Brain pericyte (primary cell): Measurements from ENCODE around the gene MICU1.
"Not testable (repeated sequence)": the region's sequence is repeated elsewhere in the genome, so short reads cannot be mapped to it uniquely, and the experiment has no call there.

ENCODE experiments used
- DNase-seq: peaks from one replicate; pipeline ENCODE4 v3.0.0-alpha.2; 2012; ENCODE audit warnings: low read depth, low spot score

MICU1 gene

DNA sequence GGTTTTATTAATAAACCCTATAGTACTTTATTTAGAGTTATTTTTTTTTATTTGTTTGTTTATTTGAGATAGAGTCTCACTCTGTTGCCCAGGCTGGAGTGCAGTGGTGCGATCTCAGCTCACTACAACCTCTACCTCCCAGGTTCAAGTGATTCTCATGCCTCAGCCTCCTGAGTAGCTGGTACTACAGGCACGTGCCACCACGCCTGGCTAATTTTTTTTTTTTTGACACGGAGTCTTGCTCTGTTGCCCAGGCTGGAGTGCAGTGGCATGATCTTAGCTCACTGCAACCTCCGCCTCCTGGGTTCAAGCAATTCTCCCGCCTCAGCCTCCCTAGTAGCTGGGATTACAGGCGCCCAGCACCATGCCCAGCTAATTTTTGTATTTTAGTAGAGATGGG lies 279.8 kb downstream of the MICU1 start:
- not testable (repeated sequence) for DNase-seq

- DNase-seq = no peak
Observed at GRCh38 chr10:72344932-72345331, 280.9 kb downstream of the MICU1 start.

GRCh38 chr10:72342911-72343310 lies 283.0 kb downstream of the MICU1 start:
- DNase-seq = no peak

- DNase-seq = no peak
Observed at GRCh38 chr10:72340510-72341261, 285.2 kb downstream of the MICU1 start.

DNA sequence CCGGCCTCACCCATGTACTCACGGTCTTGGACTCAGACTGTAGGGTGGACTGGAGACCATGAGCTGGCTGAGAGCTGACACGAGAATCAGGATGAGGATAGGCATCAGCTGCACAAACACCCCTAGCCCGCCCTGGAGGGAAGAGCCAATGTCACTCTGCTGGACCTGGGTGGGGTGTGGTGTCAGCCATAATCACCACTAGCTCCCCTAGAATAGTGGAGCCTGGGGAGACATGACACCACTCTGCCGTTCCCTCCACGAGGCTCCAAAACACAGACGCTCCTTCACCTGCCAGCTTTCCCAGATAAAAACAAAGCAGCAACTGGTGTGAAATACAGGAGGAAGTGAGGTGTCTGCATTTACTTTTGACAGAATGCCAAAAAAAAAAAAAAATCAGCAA lies 287.7 kb downstream of the MICU1 start:
- DNase-seq = no peak

GRCh38 chr10:72337722-72338121 lies 288.2 kb downstream of the MICU1 start:
- no peak for DNase-seq

DNA sequence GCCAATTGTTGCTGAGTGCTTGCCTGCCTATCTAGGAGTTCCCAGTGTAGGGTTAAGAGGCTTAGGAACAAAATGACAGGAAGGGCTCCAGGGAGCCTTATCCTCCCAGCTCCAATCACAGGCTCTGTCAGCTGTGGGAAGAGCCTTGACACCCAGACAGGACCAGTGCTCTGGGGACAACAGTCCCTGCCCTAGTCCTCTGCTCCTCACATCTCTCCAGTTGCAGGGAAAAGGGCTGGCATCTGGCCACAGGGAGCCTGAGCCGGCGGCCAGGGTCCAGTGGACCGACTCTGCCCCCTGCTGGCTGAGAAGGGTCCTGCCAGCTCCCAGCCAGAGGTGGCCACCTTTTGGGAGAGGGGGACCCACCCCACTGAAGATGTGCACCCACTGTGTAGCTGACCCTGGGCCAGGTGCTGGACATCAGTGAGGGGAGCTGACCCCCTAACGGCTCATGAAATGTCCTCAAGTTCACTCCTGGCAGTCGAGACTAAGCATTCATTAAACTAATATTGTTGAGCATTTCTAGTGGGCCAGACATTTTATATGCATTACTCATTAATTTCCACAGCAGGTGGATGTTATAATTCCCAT lies 288.7 kb downstream of the MICU1 start:
- no peak for DNase-seq

DNA sequence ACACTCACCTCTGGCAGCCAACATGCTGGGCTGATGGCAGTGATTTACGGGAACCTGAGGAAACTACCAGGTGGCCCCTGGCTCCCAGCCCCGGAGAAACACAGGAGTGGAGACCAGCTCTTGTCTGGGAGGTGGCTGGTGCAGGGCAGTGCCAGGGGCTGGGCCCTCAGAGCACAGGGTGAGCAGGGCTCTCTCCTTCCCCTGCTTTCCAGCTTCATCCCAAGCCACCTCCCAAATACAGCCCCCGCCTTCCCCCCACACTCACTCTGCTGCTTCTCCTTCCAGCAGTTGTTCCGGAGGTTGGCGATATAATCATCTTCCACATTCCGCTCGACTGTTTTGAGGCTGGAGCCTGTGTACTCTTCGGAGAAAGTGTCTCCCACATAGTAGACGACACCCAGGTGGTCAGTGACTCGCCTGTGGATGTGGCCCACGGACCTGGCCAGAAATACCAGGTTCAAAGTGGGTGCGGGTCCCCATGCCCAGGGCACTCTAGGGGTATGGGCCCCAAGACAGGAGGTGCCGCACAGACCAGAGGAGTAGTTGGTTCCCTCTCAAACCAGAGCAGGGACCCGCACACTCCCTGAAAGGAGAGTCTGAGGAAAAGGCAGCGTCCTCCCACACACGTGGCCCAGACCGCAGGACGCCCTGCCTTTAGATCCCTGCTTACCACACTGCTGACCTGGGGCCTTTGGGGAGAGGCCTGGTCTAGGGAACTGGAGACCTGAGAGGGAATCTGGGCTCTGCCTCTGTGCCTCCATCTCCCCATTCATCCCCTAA lies 289.4 kb downstream of the MICU1 start:
- DNase-seq = no peak

- DNase-seq = peak; percentile 84
Observed at GRCh38 chr10:72335394-72336258, 290.3 kb downstream of the MICU1 start.

- peak; percentile 100 for DNase-seq
Observed at GRCh38 chr10:72334825-72335393, 291.0 kb downstream of the MICU1 start.

DNA sequence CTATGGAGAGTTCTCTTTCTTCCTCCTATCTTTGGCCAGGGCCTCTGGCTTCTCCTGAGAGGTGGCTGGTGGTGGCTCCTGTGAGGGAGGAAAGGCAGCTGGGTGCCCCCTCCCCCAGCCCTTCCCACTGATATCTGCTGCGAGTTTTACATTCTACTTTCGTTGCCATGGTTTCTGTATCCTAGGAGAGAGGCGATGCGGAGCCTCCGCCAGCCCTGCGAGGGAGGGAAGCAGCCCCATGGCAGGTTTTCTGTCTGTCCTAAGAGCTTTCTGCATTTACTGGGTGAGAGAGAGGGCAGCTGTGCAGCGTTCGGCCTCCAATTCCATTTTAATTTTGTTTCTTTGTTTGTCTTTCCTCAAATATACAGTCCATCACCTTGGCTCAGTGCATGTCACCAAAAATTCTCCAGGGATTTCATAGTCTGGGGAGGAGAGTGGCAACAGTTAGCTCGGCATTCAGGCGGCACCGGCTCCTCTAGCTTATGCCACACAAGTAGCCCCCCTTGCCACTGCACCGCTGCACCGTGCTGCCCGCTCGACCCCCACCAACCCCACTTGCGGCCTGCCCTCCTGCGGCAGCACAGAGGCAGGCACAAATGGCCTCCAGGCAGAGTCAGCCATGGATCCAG lies 291.6 kb downstream of the MICU1 start:
- DNase-seq = no peak

- DNase-seq = no peak
Observed at GRCh38 chr10:72333112-72334015, 292.5 kb downstream of the MICU1 start.

DNA sequence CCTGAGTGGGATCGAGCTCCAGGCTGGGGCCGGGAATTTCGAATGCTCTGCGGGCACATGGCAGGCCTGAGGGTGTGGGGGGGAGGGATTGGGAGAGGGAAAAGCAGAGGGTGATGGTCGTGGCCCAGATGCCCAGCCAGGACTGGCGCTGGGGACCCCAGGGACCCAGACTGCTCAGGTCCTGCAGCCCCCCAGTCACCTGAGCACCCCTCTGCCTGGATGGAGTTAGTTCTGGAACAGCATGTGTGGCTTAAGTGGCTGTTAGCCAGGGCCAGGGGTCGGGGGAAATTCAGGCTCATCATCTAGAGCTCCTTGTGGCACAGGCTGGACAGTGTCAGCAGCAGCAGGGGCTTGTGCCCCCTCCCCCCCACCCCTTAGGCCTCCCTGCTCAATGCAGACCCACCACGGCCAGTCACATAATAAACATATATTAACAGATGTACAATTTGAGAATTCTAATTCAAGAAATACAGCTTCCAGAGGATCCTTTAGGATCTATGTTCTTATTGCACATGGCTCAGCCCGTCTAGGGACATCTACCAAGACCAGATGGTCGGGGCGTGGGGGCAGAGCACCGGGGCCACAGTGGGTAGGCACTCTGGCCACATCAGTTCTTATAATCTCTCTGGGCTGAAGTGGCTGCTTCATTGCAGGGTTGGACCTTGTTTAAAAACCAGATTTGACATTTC lies 293.3 kb downstream of the MICU1 start:
- no peak for DNase-seq

DNA sequence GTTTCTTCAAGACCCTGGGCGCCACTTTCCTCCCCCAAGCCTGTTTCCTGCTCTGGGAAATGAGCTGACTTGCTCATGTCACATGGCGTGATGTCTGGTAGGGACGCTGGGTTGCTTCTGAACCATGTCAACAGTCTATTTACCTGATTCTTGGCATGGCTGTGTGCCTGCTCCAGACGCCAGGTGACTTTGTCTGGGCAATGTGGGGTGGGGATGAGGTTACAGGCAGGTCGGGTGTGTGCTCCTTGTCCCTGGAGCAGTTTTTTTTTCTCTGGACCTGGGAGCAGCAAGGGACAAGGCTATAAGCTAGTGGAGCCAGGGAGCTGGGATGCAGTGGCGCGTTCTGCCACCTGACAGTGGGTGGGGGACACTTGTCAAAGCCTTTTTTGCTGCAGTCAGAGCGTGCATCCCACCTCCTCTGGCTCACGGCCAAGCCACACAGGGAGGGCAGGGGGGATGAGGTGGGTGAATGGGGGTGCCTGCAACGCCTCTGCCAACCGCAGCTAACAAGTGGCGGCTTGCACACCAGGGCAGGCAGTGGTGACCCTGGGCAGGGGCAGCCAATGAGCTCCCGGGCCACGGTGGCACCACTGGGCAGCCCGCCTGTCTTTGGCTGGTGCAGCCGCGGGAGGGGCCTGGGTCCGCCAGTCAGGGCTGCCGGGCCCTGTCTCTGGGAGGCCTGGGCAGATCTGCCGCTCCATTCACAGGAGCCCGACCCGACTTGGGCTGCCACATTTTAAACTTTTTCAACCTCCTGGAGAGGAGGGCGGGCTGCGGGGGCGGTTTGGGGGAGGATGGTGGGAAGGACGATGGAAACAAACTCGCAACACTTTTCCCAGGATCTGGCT lies 294.1 kb downstream of the MICU1 start:
- DNase-seq = peak; percentile 93

DNA sequence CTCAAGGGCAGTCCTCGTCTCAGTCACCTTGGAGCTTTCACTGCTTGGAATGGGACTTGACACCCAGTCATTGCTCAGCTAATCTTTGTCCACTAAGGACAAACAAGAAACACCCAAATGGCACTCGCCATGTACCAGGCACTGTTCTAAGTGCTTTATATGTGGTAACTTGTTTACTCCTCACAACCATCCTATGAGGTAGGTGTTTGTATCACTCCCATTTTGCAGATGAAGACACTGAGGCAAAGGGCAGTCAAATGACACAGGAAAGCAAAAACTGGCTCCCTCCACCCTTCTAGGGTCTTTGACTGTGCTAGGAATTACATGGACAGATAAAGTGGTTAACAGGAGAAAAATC lies 295.8 kb downstream of the MICU1 start:
- no peak for DNase-seq

- no peak for DNase-seq
Observed at GRCh38 chr10:72329290-72330068, 296.4 kb downstream of the MICU1 start.

- DNase-seq = no peak
Observed at GRCh38 chr10:72328829-72329204, 297.1 kb downstream of the MICU1 start.
